Thyroid gland (tissue), 4 donors: ENCODE data around the gene NFASC.

ENCODE experiments used
- CTCF ChIP-seq, 6 experiments: fragments of 200-600 bp in 3 of 6; fragments of 450-650 bp in 3 of 6; sonication (generic) in 3 of 6; IDR thresholded peaks; one replicate each; pipeline ENCODE4 v1.5.1; 2016 to 2019; ENCODE audit warnings: antibody characterized with exemption in 6 of 6, mild to moderate bottlenecking in 2 of 6, inconsistent platforms in 1 of 6, moderate library complexity in 1 of 6
- POLR2A ChIP-seq, 2 donors: fragments of 450-650 bp; IDR thresholded peaks; one replicate each; pipeline ENCODE4 v1.6.1; 2017; ENCODE audit warnings: antibody characterized with exemption in 2 of 2, mild to moderate bottlenecking in 2 of 2, moderate library complexity in 1 of 2

GRCh38 chr1:204936765-204937164 lies 66.1 kb downstream of the NFASC start:
- TF ChIP-seq CTCF (IDR thresholded peaks at IDR 0.05) (no peak), POLR2A (IDR thresholded peaks at IDR 0.05) (no peak)
